Measurements from ENCODE around the gene PAWR.

- TF ChIP-seq EZH2 (IDR thresholded peaks at IDR 0.05; ENCODE audit: borderline replicate concordance, low read depth, low read length, severe bottlenecking), result no peak
- TF ChIP-seq POLR2A (IDR thresholded peaks at IDR 0.05; ENCODE audit: low read depth, low read length), result no peak
- no peak for TF ChIP-seq CTCF (IDR thresholded peaks at IDR 0.05; ENCODE audit: extremely low read depth in 1 of 2, insufficient read depth in 1 of 2, low read depth in 1 of 2, low read length in 2 of 2)
- no peak for TF ChIP-seq POLR2AphosphoS5 (IDR thresholded peaks at IDR 0.05; ENCODE audit: insufficient read depth, low read depth, low read length)
- no peak for TF ChIP-seq MAX (IDR thresholded peaks at IDR 0.05; ENCODE audit: insufficient read depth, insufficient read length)
- no peak for TF ChIP-seq GATA2 (IDR thresholded peaks at IDR 0.05; ENCODE audit: insufficient read depth, insufficient read length, low read depth, low read length)
- TF ChIP-seq MYC (IDR thresholded peaks at IDR 0.05; ENCODE audit: low read depth, low read length), result no peak
Observed at GRCh38 chr12:79559591-79559990, 131.2 kb downstream of the PAWR start.

Measured in endothelial cell of umbilical vein (primary cell).